Central memory CD8-positive, alpha-beta T cell (primary cell): ENCODE results near the gene FAM83F.
A peak's percentile ranks its signal among the peaks of the same experiment; 100 is the strongest.
"Not testable (repeated sequence)": the region's sequence is repeated elsewhere in the genome, so short reads cannot be mapped to it uniquely, and the experiment has no call there.

ENCODE experiments used
- ATAC-seq: fragments of 150-1000 bp; cut with Tn5 transposase; replicated peaks from 2 replicates; pipeline ENCODE4 v1.10.0; 2022; ENCODE audit warnings: mild to moderate bottlenecking, moderate FRiP score, moderate number of reproducible peaks; ENCODE audit not compliant: poor library complexity, severe bottlenecking; ENCODE audit errors: extremely low read depth
- DNase-seq, 2 donors: peaks; one replicate each; pipeline ENCODE4 v3.0.0; 2021; ENCODE audit warnings: low spot score in 2 of 2
- H3K27ac Mint-ChIP-seq: one replicate; pipeline ENCODE4 v1.8.0; 2022; ENCODE audit warnings: low read depth, mild to moderate bottlenecking, moderate library complexity, mixed read lengths
- H3K27me3 Mint-ChIP-seq: one replicate; pipeline ENCODE4 v1.8.0; 2022; ENCODE audit warnings: mixed read lengths
- H3K36me3 Mint-ChIP-seq: one replicate; pipeline ENCODE4 v1.8.0; 2022; ENCODE audit warnings: mild to moderate bottlenecking, moderate library complexity, mixed read lengths; ENCODE audit not compliant: insufficient read depth
- H3K4me1 Mint-ChIP-seq: one replicate; pipeline ENCODE4 v1.8.0; 2022; ENCODE audit warnings: mixed read lengths
- H3K4me3 Mint-ChIP-seq: one replicate; pipeline ENCODE4 v1.8.0; 2022; ENCODE audit warnings: mild to moderate bottlenecking, moderate library complexity, mixed read lengths
- H3K9me3 Mint-ChIP-seq: one replicate; pipeline ENCODE4 v1.8.0; 2022; ENCODE audit warnings: mixed read lengths

Gene FAM83F

DNA sequence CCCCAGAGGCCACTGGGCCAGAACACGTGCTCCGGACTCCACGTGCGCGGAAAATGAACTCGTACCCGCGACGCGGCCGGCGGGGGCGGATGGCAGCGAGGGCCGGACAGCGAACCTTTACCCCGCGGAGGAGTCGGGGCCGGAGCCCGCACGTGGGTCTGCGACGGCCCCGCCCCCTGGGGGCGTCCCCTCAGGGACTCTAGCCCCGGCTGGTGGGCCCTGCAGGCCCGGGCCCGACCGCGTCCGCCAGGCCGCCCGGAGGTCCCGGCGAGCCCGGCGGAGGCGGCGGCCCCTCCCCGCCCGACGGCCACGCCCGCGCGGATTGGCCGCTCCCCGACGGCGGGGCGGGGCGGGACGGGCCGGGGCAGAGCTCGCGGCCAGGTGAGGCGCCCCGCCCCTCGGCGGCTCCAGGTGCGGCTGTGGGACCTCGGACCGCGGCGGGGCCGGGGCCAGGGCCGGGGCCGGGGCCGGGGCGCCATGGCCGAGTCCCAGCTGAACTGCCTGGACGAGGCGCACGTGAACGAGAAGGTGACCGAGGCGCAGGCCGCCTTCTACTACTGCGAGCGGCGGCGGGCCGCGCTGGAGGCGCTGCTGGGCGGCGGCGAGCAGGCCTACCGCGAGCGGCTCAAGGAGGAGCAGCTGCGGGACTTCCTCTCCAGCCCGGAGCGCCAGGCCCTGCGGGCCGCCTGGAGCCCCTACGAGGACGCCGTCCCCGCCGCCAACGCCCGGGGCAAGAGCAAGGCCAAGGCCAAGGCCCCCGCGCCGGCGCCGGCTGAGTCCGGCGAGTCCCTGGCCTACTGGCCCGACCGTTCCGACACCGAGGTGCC is at the start of gene FAM83F:
Gene FAM83F, plus strand, starts transcription at position 389 of the 827 bp plus-strand sequence. Its CDS starts 89 bp downstream, at position 478.
- H3K9me3 Mint-ChIP-seq, result no peaks in the 10 kb centered on the region
- peak within 1 kb of the TSS; percentile 49 for H3K4me3 Mint-ChIP-seq
- peaks cover 4% of the 10 kb centered on the region for H3K36me3 Mint-ChIP-seq
- H3K27me3 Mint-ChIP-seq, result peaks cover 67% of the 10 kb centered on the region
- peaks cover 7% of the 10 kb centered on the region for H3K4me1 Mint-ChIP-seq
- peak; percentile 27 for ATAC-seq
- H3K27ac Mint-ChIP-seq, result no peak within 1 kb of the TSS
- no peak for DNase-seq

- Mint-ChIP-seq H3K4me1 (peaks cover 88% of the 10 kb centered on the region), H3K27me3 (no peaks in the 10 kb centered on the region), H3K9me3 (no peaks in the 10 kb centered on the region), H3K36me3 (peaks cover 42% of the 10 kb centered on the region), H3K4me3 (no peak overlapping the region), H3K27ac (peak overlapping the region; percentile 29)
- DNase-seq (no peak), ATAC-seq (no peak)
Measured at GRCh38 chr22:39946126-39946502, 48.6 kb upstream of the FAM83F start.

DNA sequence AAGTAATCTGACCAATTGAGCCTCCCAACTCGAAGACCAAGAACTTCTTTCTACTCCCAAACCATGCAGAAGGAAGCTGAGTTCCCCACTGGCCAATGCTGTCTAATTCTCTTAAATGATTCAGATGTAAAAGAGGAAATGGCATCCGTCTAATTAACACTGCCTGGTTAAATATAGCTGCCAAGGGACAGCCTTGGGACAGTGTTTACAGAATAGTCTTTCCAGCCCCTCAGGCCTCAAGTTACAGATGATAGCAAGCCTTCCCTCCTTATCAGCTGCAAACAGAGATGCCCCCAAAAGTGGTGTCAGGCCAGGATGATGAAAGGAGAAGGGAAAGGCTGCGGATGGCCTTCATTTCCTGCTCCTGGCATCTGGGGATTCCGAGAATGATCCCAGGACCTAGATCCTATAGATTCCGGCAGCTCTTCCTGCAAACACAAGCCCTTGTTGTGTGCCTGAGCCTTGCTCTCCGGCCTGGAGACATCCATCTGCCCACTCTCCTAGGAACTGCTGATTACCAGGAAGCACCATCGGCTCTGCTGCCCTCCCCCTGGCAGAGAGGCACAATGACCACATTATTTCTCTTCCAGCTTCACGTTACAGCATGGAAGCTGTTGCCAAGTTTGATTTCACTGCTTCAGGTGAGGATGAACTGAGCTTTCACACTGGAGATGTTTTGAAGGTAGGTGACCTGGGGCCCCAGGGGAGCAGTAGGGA is 48.1 kb upstream of the FAM83F start:
- ATAC-seq (no peak), DNase-seq (no peak)
- Mint-ChIP-seq H3K4me1 (peaks cover 89% of the 10 kb centered on the region), H3K27ac (peak overlapping the region; percentile 29), H3K27me3 (no peaks in the 10 kb centered on the region), H3K9me3 (no peaks in the 10 kb centered on the region), H3K36me3 (peaks cover 46% of the 10 kb centered on the region), H3K4me3 (peak overlapping the region; percentile 27)

DNA sequence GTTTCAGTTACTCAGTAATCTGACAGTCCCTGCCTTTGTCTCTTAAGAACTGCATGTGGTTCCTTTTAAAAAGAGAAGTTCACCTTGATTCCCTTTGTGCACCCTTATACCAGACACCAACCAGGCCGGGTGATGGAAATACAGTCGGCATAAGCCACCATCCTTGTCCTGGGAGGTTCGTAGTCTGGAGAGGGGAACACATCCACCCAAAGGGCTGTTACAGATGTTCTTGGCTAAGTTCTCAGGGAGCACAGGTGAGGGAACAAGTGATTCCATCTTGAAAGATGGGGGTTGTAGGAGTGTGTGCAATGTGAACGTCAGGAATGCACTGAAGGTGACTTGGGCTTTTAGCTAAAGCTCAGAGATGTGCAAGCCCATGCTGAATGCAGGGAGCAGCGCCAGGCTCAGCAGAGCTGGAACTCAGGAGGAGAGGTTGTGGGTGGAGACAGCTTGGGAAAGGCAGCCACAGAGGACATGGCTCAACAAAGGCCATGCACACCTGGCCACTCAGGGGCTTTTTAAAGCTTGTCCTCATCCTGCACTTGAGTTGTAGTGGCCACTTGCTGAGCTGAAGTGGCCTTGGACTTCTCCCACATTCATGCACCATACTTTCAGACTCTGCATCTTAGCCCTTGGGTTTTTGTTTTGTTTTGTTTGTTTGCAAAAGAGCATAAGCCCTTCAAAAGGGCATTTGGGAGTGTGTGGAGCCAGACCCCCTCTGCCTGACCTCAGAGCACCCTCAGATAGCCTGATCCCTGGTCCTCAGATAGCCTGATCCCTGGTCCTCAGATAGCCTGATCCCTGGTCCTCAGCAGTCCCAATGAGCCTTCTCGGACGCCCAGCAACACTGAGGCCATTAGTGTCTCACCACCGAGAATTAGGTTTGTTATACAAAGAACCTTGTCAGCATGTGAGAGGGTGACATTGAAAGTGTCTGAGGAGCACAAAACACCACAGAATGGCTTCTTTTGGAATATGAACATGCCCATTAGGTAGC is 47.2 kb upstream of the FAM83F start:
- ATAC-seq (no peak), DNase-seq (no peak)
- H3K9me3 Mint-ChIP-seq, result no peaks in the 10 kb centered on the region
- peaks cover 46% of the 10 kb centered on the region for H3K36me3 Mint-ChIP-seq
- H3K4me3 Mint-ChIP-seq, result peak overlapping the region; percentile 27
- peaks cover 90% of the 10 kb centered on the region for H3K4me1 Mint-ChIP-seq
- H3K27ac Mint-ChIP-seq, result peak overlapping the region; percentile 29
- H3K27me3 Mint-ChIP-seq, result no peaks in the 10 kb centered on the region

DNA sequence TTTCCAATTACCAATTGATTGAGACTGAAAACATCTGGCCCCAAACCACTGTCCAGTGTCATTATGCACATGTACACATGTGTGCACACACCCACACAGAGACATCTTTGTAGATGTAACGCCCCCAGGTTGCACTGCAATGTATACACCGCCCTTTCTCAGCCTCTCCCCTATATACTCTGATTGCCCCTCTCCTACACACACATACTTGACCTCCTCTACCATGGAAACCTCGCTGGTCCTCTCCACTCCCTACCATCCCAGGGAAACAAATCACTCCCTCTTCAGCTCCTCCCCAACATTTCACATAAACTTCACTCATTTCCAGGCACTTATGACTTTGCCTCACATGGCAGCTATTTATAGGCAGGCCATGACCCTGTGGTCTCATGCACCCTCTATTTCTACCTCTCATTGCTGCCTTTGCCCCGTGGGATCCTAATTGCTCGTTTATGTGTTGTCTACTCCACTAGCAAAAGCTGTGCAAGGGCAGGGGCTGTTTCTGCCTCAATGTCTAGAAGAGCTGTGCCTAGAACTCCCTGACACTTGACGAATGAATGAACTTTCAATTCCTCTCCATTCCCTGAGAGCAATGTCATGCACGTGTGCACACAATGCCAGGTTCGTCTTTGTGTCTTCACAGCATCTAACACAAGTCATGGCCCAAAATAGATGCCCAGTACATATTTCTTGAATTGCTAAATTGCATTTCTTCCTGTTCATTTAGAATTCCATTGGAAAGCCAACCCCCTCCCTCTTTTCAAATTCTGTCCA is 44.6 kb upstream of the FAM83F start:
- peaks cover 85% of the 10 kb centered on the region for H3K4me1 Mint-ChIP-seq

DNA sequence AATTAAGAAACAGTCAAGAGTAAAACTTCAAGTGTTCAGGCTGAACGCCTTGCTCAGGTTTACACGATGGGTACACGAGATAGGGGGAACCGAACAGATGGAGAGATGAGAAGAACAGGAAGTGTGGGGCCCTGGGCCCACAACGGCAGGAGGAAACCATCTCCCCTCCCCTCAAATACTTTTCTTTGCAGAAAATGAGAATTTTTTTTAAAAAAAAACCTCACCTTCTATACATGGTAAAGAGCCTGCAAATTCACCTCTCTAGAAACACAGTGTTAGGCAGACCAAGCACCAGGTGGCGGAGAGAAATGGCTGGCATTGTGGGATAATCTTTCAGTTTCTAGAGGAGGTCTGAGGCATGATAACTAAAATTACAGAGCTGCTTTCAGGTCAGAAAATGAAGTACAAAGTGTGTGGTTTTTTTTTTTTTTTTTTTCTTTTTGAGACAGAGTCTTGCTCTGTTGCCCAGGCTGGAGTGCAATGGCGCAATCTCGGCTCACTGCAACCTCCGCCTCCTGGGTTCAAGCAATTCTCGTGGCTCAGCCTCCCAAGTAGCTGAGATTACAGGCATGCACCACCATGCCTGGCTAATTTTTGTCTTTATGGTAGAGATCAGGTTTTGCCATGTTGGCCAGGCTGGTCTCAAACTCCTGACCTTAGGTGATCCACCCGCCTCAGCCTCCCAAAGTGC is 43.0 kb upstream of the FAM83F start:
- not testable (repeated sequence) for DNase-seq, H3K27me3 Mint-ChIP-seq, H3K9me3 Mint-ChIP-seq
- Mint-ChIP-seq H3K4me1 (peaks cover 81% of the 10 kb centered on the region), H3K36me3 (peaks cover 70% of the 10 kb centered on the region), H3K27ac (peak overlapping the region; percentile 50), H3K4me3 (peak overlapping the region; percentile 63)
- peak; percentile 68 for ATAC-seq

More for the DNA sequence above, 44.6 kb upstream of the FAM83F start:
- Mint-ChIP-seq H3K27ac (peak overlapping the region; percentile 52), H3K27me3 (no peaks in the 10 kb centered on the region), H3K9me3 (no peaks in the 10 kb centered on the region), H3K4me3 (peak overlapping the region; percentile 44), H3K36me3 (peaks cover 61% of the 10 kb centered on the region)
- ATAC-seq (no peak), DNase-seq (no peak)

GRCh38 chr22:39952347-39952746 is 42.4 kb upstream of the FAM83F start:
- H3K27me3 Mint-ChIP-seq, result no peaks in the 10 kb centered on the region
- H3K4me3 Mint-ChIP-seq, result peak overlapping the region; percentile 63
- peak; percentile 55 for ATAC-seq
- peaks cover 74% of the 10 kb centered on the region for H3K36me3 Mint-ChIP-seq
- H3K9me3 Mint-ChIP-seq, result no peaks in the 10 kb centered on the region
- peaks cover 81% of the 10 kb centered on the region for H3K4me1 Mint-ChIP-seq
- no peak for DNase-seq
- peak overlapping the region; percentile 87 for H3K27ac Mint-ChIP-seq

DNA sequence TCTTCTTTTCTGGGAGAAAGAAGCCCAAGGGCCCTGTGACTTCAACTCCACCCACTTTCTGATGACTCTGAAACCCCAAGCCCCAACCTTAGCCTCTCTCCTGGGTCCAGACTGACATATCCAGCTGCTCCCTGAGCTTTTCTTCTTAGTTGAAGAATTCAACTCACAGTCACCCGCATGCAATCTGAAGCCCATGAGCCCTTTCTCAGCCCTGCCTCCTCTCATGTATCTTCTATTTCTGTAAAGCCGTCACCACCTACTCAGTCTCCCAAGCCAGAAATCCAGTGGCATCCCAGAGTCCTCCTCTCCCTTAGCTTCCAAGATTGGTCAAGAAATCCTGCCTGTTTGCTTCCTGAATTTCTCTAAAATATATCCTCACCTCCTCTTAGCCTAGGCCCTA is 41.7 kb upstream of the FAM83F start:
- DNase-seq (no peak), ATAC-seq (no peak)
- peaks cover 84% of the 10 kb centered on the region for H3K4me1 Mint-ChIP-seq
- peaks cover 79% of the 10 kb centered on the region for H3K36me3 Mint-ChIP-seq
- no peak overlapping the region for H3K4me3 Mint-ChIP-seq
- peak overlapping the region; percentile 87 for H3K27ac Mint-ChIP-seq
- no peaks in the 10 kb centered on the region for H3K9me3 Mint-ChIP-seq
- no peaks in the 10 kb centered on the region for H3K27me3 Mint-ChIP-seq

GRCh38 chr22:39954584-39955055 is 40.1 kb upstream of the FAM83F start:
- Mint-ChIP-seq H3K4me3 (no peak overlapping the region), H3K4me1 (peaks cover 84% of the 10 kb centered on the region), H3K27ac (peak overlapping the region; percentile 87), H3K36me3 (peaks cover 82% of the 10 kb centered on the region), H3K27me3 (no peaks in the 10 kb centered on the region), H3K9me3 (no peaks in the 10 kb centered on the region)
- DNase-seq (no peak), ATAC-seq (no peak)

GRCh38 chr22:39955675-39956074 is 39.1 kb upstream of the FAM83F start:
- Mint-ChIP-seq H3K27ac (peak overlapping the region; percentile 87), H3K4me3 (no peak overlapping the region)

More at GRCh38 chr22:39955675-39956074, 39.1 kb upstream of the FAM83F start:
- H3K36me3 Mint-ChIP-seq, result peaks cover 81% of the 10 kb centered on the region
- H3K9me3 Mint-ChIP-seq, result no peaks in the 10 kb centered on the region
- DNase-seq, result no peak
- no peaks in the 10 kb centered on the region for H3K27me3 Mint-ChIP-seq
- H3K4me1 Mint-ChIP-seq, result peaks cover 84% of the 10 kb centered on the region
- no peak for ATAC-seq
